MCF 10A (cell line): ENCODE results near the gene STRAP. TPM values are rescaled to one million over a fixed set of nuclear protein-coding genes. Genes with fewer than 3 reads are reported as not detected.
"Not testable (repeated sequence)": the region's sequence is repeated elsewhere in the genome, so short reads cannot be mapped to it uniquely, and the experiment has no call there.

ENCODE experiments used
- BruUV-seq: library from RNA; stranded (reverse); fragments of 400-500 nt; replicated peaks from 2 replicates; lab custom pipeline; 2021; lab: Mats Ljungman, UMichigan
- CTCF ChIA-PET: fragments of 300-600 bp; sonication (Branson Sonifier 250); formaldehyde crosslinking; extraction: SDS; loops from one replicate; lab custom pipeline; 2021; ENCODE audit warnings: antibody characterized with exemption, inconsistent platforms; lab: Yijun Ruan, JAX
- POLR2A ChIA-PET: fragments of 300-600, 350-650 bp; sonication (Branson Sonifier 250); formaldehyde crosslinking; extraction: SDS; loops from one replicate; lab custom pipeline; 2020; ENCODE audit warnings: antibody characterized with exemption, inconsistent platforms; lab: Yijun Ruan, JAX
- DNase-seq: peaks from one replicate; pipeline ENCODE4 v3.0.0-alpha.2; 2018; ENCODE audit not compliant: unreplicated experiment
- H3K27ac Mint-ChIP-seq: one replicate; pipeline ENCODE4 v1.8.0; 2022; ENCODE audit warnings: mild to moderate bottlenecking, low read depth, mixed read lengths; ENCODE audit not compliant: unreplicated experiment
- H3K27me3 Mint-ChIP-seq: one replicate; pipeline ENCODE4 v1.8.0; 2022; ENCODE audit warnings: mixed read lengths; ENCODE audit not compliant: insufficient read depth, unreplicated experiment
- H3K36me3 Mint-ChIP-seq: one replicate; pipeline ENCODE4 v1.8.0; 2022; ENCODE audit warnings: mild to moderate bottlenecking, moderate library complexity, mixed read lengths; ENCODE audit not compliant: insufficient read depth, unreplicated experiment
- H3K4me1 Mint-ChIP-seq: one replicate; pipeline ENCODE4 v1.8.0; 2022; ENCODE audit warnings: mixed read lengths; ENCODE audit not compliant: insufficient read depth, unreplicated experiment
- H3K4me3 Mint-ChIP-seq: one replicate; pipeline ENCODE4 v1.8.0; 2022; ENCODE audit warnings: mild to moderate bottlenecking, moderate library complexity, mixed read lengths; ENCODE audit not compliant: unreplicated experiment
- H3K9me3 Mint-ChIP-seq: one replicate; pipeline ENCODE4 v1.8.0; 2022; ENCODE audit warnings: mixed read lengths; ENCODE audit not compliant: unreplicated experiment
- CTCF ChIP-seq: fragments of 200-600 bp; IDR thresholded peaks from one replicate; pipeline ENCODE4 v1.8.0; 2022; ENCODE audit warnings: antibody characterized with exemption, mild to moderate bottlenecking; ENCODE audit not compliant: unreplicated experiment
- intact Hi-C: fragments of 100-400 bp; cut with micrococcal nuclease; formaldehyde crosslinking; loops from 2 replicates; pipeline ENCODE4 v1.14.1; 2022
- total RNA-seq: library from RNA; stranded (reverse); gene quantifications from 2 replicates; pipeline ENCODE4 v1.2.3, GENCODE V29; 2022

Gene STRAP
- total RNA-seq, 1 experiment from 2014 or later, result 233 TPM

DNA sequence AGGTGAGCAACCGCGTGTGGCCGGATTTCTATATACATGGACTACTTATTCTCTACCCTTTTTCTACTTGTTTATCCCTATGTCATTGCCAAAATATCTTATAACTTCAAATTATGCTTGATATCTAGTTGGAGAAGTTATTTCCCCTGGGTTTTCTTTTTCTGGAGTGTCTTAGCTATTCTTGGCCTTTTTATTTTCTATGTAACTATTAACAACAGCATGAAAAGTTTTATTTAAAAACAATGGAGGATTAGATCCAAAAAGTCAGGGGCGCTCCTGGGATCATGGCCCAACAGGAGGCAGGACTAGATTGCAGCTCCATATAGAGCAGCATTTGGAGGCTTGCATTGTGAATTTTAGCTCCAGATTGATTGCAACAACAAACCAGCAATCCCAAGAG is 8.6 kb upstream of the STRAP start:
- CTCF ChIA-PET, result interaction anchor here (0.7 to 0.8 kb wide), 2 partner anchors 17 to 682 kb away, joined by 3 to 4 read pairs; no protein-coding TSS in a partner anchor
- POLR2A ChIA-PET, result interaction anchor here (1.0 to 1.2 kb wide), 2 partner anchors 9 to 274 kb away, joined by 4 to 7 read pairs; partner anchors contain the start of gene STRAP
- Mint-ChIP-seq H3K27me3 (no peaks in the 10 kb centered on the region), H3K27ac (no peak overlapping the region), H3K4me1 (no peaks in the 10 kb centered on the region), H3K9me3 (no peaks in the 10 kb centered on the region), H3K4me3 (no peak overlapping the region), H3K36me3 (no peaks in the 10 kb centered on the region)
- no peak for TF ChIP-seq CTCF
- BruUV-seq, result no TSS peak
- DNase-seq, result no peak
- intact Hi-C loops, result no loop called here

DNA sequence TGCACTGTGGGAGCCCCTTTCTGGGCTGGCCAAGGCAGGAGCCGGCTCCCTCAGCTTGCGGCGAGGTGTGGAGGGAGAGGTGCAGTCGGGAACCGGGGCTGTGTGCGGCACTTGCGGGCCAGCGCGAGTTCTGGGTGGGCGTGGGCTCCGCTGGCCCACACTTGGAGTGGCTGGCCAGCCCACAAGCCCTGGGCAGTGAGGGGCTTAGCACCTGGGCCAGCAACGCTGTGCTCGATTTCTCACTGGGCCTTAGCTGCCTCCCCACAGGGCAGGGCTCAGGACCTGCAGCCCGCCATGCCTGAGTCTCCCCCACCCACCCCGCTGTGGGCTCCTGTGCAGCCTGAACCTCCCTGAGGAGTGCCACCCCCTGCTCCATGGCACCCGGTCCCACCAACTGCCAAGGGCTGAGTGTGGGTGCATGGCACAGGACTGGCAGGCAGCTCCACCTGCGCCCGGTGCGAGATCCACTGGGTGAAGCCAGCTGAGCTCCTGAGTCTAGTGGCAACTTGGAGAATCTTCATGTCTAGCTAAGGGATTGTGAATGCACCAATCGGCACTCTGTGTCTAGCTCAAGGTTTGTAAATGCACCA is 7.5 kb upstream of the STRAP start:
- CTCF ChIA-PET, result interaction anchor here (0.6 to 1.1 kb wide), 5 partner anchors 18 to 116 kb away, joined by 3 to 4 read pairs (median 3); no protein-coding TSS in a partner anchor
- DNase-seq, H3K9me3 Mint-ChIP-seq, BruUV-seq, H3K27me3 Mint-ChIP-seq, intact Hi-C loops, H3K4me1 Mint-ChIP-seq, H3K4me3 Mint-ChIP-seq, H3K27ac Mint-ChIP-seq, H3K36me3 Mint-ChIP-seq: not testable (repeated sequence)
- POLR2A ChIA-PET, result interaction anchor here (1.2 kb wide), 1 partner anchor 8 kb away, joined by 3 read pairs; no protein-coding TSS in a partner anchor

DNA sequence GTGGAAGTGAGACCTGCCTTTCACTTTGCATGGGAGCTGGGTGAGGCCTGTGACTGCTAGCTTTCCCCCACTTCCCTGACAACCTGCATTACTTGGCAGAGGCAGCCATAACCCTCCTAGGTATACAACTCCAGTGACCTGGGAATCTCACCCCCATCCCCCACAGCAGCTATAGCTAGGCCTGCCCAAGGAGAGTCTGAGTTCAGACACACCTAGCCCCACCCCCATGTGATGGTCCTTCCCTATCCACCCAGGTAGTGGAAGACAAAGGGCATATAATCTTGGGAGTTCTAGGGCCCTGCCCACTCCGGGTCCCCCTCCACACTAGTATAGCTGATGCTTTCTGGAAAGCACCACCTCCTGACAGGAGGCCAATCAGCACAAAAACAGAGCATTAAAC is 6.3 kb upstream of the STRAP start:
- H3K27me3 Mint-ChIP-seq, result no peaks in the 10 kb centered on the region
- no TSS peak for BruUV-seq
- no peaks in the 10 kb centered on the region for H3K36me3 Mint-ChIP-seq
- H3K9me3 Mint-ChIP-seq, result no peaks in the 10 kb centered on the region
- ChIA-PET POLR2A (interaction anchor here (1.0 kb wide), 1 partner anchor 10 kb away, joined by 4 read pairs; no protein-coding TSS in a partner anchor), CTCF (interaction anchor here (0.6 to 1.7 kb wide), 4 partner anchors 30 to 343 kb away, joined by 3 to 8 read pairs (median 4); no protein-coding TSS in a partner anchor)
- DNase-seq, result no peak
- H3K4me3 Mint-ChIP-seq, result no peak overlapping the region
- H3K4me1 Mint-ChIP-seq, result no peaks in the 10 kb centered on the region
- H3K27ac Mint-ChIP-seq, result no peak overlapping the region
- intact Hi-C loops, result no loop called here
- TF ChIP-seq CTCF, result no peak

DNA sequence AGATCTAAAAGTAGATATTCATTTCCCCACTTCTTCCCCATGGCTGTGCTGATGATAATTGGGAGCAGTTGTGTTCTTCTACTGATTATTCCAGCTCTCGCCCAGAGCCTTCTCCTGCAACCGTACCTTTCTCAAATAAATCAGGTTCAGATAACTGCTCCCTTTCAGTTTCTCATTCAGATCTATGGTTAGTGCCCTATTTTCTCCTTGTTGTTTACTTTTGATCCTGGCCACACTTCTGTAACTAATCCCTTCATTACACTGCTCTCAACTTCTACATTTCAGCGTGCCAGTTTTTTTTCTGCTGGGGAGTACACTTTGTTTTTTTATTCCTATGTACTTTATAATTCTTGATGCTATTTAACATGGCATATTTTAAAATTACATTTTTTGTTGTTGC is 2.8 kb upstream of the STRAP start:
- Mint-ChIP-seq H3K27ac (no peak overlapping the region), H3K9me3 (no peaks in the 10 kb centered on the region), H3K4me1 (peaks cover 9% of the 10 kb centered on the region), H3K36me3 (peaks cover 9% of the 10 kb centered on the region), H3K4me3 (no peak overlapping the region), H3K27me3 (no peaks in the 10 kb centered on the region)
- intact Hi-C loops, result no loop called here
- ChIA-PET CTCF (no interaction called here), POLR2A (interaction anchor here (0.6 kb wide), 1 partner anchor 8 kb away, joined by 4 read pairs; no protein-coding TSS in a partner anchor)
- TF ChIP-seq CTCF, result no peak
- no TSS peak for BruUV-seq
- no peak for DNase-seq
